ENCODE results near the gene FBN3. TPM values are rescaled to one million over a fixed set of nuclear protein-coding genes. Genes with fewer than 3 reads are reported as not detected.

The FBN3 gene
- total and polyA plus RNA-seq, 8 donors, result 0.63 to 84.0 (median 69.7) TPM

DNA sequence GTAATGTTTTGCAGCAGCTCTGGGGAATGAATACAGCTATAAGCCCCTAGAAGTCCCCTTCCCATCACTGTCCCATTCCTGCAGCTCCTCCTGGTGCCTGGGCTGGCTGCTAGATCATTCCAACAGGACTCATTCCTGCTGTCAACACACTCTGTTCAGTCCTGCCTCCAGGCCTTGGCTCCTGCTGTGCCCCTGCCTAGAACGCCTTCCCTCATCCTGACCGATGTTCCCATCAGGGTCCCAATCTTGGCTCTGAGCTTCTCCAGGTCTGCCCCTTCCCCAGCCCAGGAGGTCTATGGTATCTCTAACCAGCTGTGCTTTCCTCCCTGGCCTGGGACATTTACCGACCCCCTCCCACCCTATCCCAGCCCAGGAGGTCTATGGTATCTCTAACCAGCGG is 48.1 kb downstream of the FBN3 start:
- intact Hi-C loops (cut with DNase I), result no loop called here
- Histone ChIP-seq H3K4me1 (no peaks in the 10 kb centered on the region), H3K27me3 (no peaks in the 10 kb centered on the region), H3K27ac (no peak overlapping the region), H3K9me3 (peaks cover 0 to 12% of the 10 kb centered on the region in 2 donors), H3K4me3 (no peak overlapping the region), H3K36me3 (no peaks in the 10 kb centered on the region)
- TF ChIP-seq, protein P1, sequence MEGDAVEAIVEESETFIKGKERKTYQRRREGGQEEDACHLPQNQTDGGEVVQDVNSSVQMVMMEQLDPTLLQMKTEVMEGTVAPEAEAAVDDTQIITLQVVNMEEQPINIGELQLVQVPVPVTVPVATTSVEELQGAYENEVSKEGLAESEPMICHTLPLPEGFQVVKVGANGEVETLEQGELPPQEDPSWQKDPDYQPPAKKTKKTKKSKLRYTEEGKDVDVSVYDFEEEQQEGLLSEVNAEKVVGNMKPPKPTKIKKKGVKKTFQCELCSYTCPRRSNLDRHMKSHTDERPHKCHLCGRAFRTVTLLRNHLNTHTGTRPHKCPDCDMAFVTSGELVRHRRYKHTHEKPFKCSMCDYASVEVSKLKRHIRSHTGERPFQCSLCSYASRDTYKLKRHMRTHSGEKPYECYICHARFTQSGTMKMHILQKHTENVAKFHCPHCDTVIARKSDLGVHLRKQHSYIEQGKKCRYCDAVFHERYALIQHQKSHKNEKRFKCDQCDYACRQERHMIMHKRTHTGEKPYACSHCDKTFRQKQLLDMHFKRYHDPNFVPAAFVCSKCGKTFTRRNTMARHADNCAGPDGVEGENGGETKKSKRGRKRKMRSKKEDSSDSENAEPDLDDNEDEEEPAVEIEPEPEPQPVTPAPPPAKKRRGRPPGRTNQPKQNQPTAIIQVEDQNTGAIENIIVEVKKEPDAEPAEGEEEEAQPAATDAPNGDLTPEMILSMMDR (IDR thresholded peaks at IDR 0.05), result no peak
- ATAC-seq (no peak), DNase-seq (peak in 1 of 4 donors; percentile 17)

DNA sequence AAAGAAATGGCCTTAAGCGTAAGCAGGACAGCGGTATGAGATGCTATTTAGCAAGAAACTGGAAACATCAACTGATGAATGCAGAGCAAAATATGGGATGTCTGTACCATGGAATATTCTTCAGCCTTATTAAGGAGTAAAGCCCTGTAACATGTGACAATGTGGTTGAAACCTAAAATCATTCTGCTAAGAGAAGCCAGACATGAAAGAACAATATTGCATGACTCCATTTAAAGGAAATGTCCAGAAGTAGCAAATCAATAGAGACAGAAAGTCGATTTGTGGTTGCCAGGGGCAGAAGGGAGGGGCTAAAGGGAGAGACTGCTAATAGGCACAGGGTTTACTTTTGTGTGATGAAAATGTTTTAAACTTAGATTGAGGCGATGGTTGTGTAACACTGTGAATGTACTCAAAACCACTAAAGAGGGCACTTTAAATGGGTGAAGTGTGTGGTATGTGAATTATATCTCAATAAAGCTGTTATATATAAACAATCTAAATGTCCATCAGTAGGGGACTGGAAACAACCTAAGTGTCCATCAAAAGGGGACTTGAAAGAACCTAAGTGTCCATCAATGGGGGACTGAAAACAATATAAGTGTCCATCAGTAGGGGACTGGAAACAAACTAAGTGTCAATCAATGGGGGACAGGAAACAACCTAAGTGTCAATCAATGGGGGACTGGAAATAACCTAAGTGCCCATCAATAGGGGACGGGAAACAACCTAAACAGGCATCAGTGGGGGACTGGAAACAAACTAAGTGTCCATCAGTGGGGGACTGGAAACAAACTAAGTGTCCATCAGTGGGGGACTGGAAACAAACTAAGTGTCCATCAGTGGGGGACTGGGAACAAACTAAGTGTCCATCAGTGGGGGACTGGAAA is 51.5 kb downstream of the FBN3 start:
- intact Hi-C loops (cut with DNase I), result no loop called here
- H3K4me1 ChIP-seq, result no peaks in the 10 kb centered on the region
- ATAC-seq (peak; percentile 80), DNase-seq (no peak)
- H3K36me3 ChIP-seq, result no peaks in the 10 kb centered on the region
- TF ChIP-seq, protein P1 (IDR thresholded peaks at IDR 0.05), result no peak
- no peak overlapping the region for H3K4me3 ChIP-seq
- peaks cover 7 to 45% of the 10 kb centered on the region in 2 donors for H3K9me3 ChIP-seq
- H3K27me3 ChIP-seq, result no peaks in the 10 kb centered on the region
- no peak overlapping the region for H3K27ac ChIP-seq

DNA sequence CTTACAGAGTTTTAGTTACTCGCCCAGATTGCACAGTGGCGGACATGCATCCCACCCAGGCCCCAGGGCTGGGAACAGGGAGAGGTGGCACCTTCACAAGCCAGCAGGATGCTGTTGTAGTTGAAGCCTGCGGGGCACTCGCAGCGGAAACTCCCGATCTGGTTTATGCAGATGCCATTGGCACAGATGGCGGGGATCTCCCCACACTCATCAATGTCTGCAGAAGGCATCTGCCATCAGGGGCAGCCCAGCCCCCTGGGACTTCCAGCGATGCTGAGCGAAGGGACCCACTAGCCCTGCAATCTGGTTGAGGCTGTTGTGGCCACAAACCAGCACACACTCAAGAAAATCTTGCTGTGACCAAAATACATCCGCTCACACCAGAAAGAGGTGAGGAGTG is 52.2 kb downstream of the FBN3 start:
- Histone ChIP-seq H3K27ac (no peak overlapping the region), H3K4me3 (no peak overlapping the region), H3K27me3 (no peaks in the 10 kb centered on the region), H3K36me3 (no peaks in the 10 kb centered on the region), H3K4me1 (no peaks in the 10 kb centered on the region), H3K9me3 (peaks cover 7 to 45% of the 10 kb centered on the region in 2 donors)
- ATAC-seq (no peak), DNase-seq (peak in 1 of 4 donors; percentile 53)
- intact Hi-C loops (cut with DNase I), result no loop called here
- TF ChIP-seq, protein P1 (IDR thresholded peaks at IDR 0.05), result no peak

DNA sequence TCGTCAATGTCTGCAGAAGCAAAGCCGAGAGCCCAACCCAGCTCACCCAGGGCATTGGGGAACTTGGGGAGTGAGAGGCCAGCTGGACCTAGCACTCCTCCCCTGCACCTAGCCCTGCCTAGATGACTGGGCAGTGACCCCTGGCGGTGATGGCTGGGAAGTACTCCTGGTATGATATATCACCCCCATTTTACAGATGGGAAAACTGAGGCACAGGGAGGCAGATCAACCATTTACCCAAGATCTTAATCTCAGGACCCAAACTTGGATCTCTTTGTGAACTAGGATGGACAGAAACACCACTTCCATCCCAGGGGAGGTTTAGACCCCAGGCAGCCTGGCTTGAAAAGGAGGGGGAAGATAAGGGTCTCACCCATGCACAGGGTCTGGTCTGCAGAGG is 53.3 kb downstream of the FBN3 start:
- intact Hi-C loops (cut with DNase I), result no loop called here
- DNase-seq (peak in 1 of 4 donors; percentile 20), ATAC-seq (no peak)
- TF ChIP-seq, protein P1 (IDR thresholded peaks at IDR 0.05), result no peak
- H3K27ac ChIP-seq, result no peak overlapping the region
- H3K4me1 ChIP-seq, result no peaks in the 10 kb centered on the region
- no peaks in the 10 kb centered on the region for H3K27me3 ChIP-seq
- H3K4me3 ChIP-seq, result no peak overlapping the region
- no peaks in the 10 kb centered on the region for H3K36me3 ChIP-seq
- peaks cover 7 to 45% of the 10 kb centered on the region in 2 donors for H3K9me3 ChIP-seq

DNA sequence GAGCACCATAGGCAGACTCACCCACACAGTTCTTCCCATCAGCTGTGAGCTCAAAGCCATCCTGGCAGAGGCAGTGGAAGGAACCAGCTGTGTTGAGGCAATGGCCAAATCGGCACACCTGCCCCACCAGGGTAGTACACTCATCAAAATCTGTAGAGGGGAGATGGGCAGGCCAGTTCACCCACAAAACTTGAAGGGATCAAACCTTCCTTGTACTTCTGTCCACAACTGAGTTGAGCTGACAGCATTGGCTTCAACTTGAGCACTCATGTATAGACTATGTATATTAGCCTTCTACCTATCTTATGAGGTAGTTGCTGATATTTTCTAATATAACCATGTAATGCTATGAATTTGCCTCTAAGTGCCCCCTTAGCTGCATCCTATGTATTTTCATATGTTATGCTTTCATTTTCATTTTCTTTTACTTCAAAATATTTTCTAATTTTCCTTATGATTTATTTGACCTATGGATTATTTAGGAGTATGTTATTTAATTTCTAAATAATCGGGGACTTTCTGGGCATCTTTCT is 54.0 kb downstream of the FBN3 start:
- intact Hi-C loops (cut with DNase I), result no loop called here
- Histone ChIP-seq H3K9me3 (peaks cover 7 to 45% of the 10 kb centered on the region in 2 donors), H3K27ac (no peak overlapping the region), H3K36me3 (no peaks in the 10 kb centered on the region), H3K4me3 (no peak overlapping the region), H3K27me3 (no peaks in the 10 kb centered on the region), H3K4me1 (no peaks in the 10 kb centered on the region)
- TF ChIP-seq, protein P1 (IDR thresholded peaks at IDR 0.05), result no peak
- no peak for ATAC-seq
- peak in 1 of 4 donors; percentile 8 for DNase-seq

Measured in left lung (tissue), 10 donors.